AG10803 (cell line): ENCODE data around the gene KCTD17.
"Not testable (repeated sequence)": the region's sequence is repeated elsewhere in the genome, so short reads cannot be mapped to it uniquely, and the experiment has no call there.

Experiments
- DNase-seq: peaks from one replicate; pipeline ENCODE4 v3.0.0; 2010; ENCODE audit warnings: low read depth
- H3K4me3 ChIP-seq: 2 replicates; pipeline ENCODE4 v1.5.1; 2011; ENCODE audit warnings: mild to moderate bottlenecking, low read length, control low read depth
- TF ChIP-seq, protein P1 (sequence below): conservative IDR thresholded peaks from 2 replicates; pipeline ENCODE4 v1.5.1; 2011; ENCODE audit warnings: mild to moderate bottlenecking, low read length, control low read depth, inconsistent platforms

Gene KCTD17

DNA sequence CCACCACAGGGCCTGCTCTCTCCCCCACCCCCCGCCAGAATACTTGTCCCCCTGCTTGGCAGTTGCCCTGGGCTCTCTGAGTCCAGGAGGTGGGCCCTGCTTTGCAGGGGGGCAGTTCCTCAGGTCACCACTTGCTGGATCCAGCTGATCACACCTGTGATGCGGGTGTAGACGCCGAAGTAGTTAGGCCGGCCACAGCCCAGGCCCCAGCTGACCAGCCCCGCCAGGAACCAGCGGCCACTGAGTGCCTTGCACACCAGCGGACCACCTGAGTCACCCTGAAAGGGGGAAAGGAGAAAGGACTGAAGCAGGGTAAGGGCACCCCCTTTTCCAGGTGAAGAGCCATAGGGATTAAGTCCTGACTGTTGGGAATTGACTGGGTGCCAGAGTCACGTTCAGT, 14.4 kb downstream of the KCTD17 start:
- no peak for DNase-seq
- TF ChIP-seq, protein P1, sequence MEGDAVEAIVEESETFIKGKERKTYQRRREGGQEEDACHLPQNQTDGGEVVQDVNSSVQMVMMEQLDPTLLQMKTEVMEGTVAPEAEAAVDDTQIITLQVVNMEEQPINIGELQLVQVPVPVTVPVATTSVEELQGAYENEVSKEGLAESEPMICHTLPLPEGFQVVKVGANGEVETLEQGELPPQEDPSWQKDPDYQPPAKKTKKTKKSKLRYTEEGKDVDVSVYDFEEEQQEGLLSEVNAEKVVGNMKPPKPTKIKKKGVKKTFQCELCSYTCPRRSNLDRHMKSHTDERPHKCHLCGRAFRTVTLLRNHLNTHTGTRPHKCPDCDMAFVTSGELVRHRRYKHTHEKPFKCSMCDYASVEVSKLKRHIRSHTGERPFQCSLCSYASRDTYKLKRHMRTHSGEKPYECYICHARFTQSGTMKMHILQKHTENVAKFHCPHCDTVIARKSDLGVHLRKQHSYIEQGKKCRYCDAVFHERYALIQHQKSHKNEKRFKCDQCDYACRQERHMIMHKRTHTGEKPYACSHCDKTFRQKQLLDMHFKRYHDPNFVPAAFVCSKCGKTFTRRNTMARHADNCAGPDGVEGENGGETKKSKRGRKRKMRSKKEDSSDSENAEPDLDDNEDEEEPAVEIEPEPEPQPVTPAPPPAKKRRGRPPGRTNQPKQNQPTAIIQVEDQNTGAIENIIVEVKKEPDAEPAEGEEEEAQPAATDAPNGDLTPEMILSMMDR: no peak

DNA sequence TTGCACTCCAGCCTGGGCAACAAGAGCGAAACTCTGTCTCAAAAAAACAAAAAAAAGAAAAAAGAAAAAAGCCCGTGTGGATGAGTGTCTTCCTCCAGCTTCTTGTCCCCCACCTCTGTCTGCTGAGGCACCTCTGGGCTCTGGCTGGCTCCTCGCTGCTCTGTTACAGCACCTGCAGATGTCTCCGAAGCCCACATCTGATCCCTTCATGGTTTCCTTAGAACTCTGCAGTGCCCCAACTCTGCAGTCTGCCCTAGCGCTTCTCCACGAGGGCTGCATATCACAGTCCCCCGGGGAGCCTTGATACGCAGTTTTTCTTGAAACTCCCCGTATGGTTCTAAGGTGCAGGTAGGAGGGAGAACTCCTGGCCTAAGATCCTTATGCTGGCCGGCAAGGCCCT, 15.9 kb downstream of the KCTD17 start:
- no peak for DNase-seq
- TF ChIP-seq, protein P1: no peak
- no peak overlapping the region for H3K4me3 ChIP-seq

More for the DNA sequence above, 14.4 kb downstream of the KCTD17 start:
- H3K4me3 ChIP-seq: no peak overlapping the region

DNA sequence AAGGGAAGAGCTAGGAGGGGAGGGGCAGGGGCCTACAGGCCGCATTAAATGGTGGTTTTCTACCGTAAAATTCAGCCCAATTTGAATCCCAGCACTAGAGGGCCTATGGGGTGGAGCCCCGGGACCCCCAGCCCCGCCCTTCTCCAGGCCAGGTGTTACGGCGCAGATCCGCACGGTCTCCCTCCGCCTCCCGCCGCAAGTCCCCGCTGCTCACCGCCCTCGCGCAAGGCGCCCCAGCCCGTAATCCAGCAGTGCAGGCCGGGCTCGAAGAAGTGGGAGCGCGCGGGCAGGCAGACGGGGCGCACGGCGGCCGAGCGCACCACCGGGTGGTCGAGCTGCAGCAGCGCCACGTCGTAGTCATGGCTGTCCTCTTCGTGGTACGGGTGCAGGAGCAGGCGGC, 17.3 kb downstream of the KCTD17 start:
- TF ChIP-seq, protein P1: no peak
- no peak for DNase-seq
- H3K4me3 ChIP-seq: no peak overlapping the region

DNA sequence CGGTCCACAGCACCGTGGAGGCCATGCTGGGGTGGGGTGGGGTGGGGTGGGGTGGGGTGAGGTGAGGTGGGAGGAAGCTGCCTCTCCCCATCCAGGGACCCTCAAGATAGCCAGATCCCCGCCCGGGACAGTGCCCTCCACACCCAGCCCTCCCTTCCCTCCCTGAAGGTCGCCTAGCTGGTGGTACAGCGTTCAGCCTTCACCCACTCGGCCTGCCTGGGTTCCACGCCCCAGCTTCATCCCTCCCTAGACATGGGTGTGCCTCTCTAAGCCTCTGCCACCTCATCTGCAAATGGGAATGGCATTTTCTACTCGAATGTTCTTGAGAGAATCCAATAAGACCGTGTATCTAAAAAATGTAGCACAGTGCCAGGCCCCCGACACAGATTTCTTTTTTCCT, 17.8 kb downstream of the KCTD17 start:
- H3K4me3 ChIP-seq: no peak overlapping the region

DNA sequence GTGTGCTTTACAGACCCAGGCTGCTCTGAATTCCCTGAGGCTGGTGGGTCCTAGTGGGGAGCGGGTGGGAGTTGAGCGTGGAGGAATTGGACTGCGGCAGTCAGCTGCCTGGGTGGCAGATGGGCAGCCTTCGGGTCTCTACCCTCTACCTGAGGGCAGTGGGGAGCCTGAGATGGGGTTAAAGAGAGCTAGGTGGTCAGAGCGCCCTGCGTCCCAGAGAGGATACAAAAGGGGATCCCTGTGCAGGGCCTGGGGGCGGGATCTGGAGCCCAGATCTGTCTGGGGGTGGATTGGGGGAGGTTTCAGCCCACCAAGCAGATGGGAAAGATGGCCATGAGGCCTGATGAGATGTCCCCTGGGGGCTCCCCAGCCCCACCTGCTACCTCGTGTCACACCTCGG, 18.2 kb downstream of the KCTD17 start:
- DNase-seq: no peak
- no peak overlapping the region for H3K4me3 ChIP-seq
- TF ChIP-seq, protein P1: no peak

More for the DNA sequence above, 17.8 kb downstream of the KCTD17 start:
- TF ChIP-seq, protein P1: no peak
- no peak for DNase-seq

DNA sequence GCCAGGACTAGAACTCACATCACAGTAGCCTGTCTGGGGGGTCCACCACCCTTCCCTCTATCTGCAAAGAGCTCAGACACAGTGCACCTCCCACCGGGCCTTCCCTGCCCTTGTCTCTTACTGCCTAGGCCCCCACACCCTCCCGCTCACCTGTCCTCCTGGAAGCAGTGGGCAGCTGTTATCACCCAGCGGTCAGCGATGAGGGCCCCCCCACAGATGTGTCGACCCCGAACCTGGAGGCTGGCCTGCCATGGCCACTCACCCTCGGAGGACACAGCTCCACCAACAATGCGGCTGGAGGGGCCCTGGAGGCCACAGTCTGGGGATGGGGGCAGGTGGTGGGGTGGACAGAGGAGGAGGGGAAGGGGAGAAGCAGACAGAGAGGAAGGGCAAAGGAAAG, 18.8 kb downstream of the KCTD17 start:
- TF ChIP-seq, protein P1: no peak
- no peak for DNase-seq
- H3K4me3 ChIP-seq: no peak overlapping the region

DNA sequence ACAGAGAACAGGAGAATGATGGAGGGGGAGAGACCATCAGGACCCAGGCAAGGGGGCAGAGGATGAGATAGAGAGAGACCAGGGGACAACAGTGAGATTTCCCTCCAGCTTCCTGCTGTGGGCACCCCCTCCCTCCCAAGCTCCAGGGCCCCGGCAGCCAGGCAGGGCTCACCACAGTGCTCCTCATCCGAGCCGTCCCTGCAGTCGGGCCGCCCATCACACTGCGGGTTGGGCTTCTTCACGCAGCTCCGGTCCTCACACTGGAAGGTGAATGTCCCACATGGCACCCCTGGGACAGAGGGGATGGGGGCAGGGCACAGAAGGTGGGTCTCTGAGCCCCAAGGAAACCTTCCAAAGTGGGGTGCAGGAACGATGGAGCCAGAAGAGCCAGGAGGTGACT, 19.2 kb downstream of the KCTD17 start:
- TF ChIP-seq, protein P1: no peak
- DNase-seq: no peak
- no peak overlapping the region for H3K4me3 ChIP-seq

DNA sequence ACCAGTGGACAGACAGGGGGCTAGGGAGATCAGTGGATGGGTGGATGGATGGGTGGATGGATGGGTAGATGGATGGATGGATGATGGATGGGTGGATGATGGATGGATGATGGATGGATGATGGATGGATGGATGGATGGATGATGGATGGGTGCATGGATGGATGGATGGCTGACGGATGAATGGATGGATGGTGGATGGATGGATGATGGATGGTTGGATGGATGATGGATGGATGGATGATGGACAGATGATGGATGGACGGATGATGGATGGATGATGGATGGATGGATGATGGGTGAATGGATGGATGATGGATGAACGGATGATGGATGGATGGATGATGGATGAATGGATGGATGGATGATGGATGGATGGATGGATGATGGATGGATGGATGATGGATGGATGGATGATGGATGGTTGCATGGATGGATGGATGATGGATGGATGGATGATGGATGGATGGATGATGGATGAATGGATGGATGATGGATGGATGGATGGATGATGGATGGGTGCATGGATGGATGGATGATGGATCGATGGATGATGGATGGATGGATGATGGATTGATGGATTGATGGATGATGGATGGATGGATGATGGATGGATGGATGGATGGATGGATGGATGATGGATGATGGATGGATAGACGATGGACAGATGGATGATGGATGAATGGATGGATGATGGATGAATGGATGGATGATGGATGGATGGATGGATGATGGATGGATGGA, 20.5 kb downstream of the KCTD17 start:
- H3K4me3 ChIP-seq: not testable (repeated sequence)

More for the DNA sequence above, 20.5 kb downstream of the KCTD17 start:
- DNase-seq: not testable (repeated sequence)
